Activated CD4-positive, alpha-beta T cell treated with anti-CD3 and anti-CD28 coated beads, Interleukin-2, amount 10 ng/mL, durations not matched to agents 7 days and 5 days (primary cell): ENCODE data around the gene PCGF3. TPM values are rescaled to one million over a fixed set of nuclear protein-coding genes. Genes with fewer than 3 reads are reported as not detected.

Source experiments
- CTCF ChIA-PET: fragments of 350-600 bp; sonication (Branson Sonifier 250); formaldehyde crosslinking; loops from one replicate; lab custom pipeline; 2021; ENCODE audit warnings: antibody characterized with exemption; lab: Charles Lee
- POLR2A ChIA-PET: fragments of 350-600 bp; sonication (Branson Sonifier 250); formaldehyde crosslinking; loops from one replicate; lab custom pipeline; 2021; ENCODE audit warnings: antibody characterized with exemption; lab: Charles Lee
- DNase-seq: peaks from one replicate; pipeline ENCODE4 v3.0.0-alpha.2; 2020
- H3K27ac Mint-ChIP-seq: one replicate; pipeline ENCODE4 v1.8.0; 2021; ENCODE audit warnings: mild to moderate bottlenecking, moderate library complexity, mixed read lengths
- H3K27me3 Mint-ChIP-seq: one replicate; pipeline ENCODE4 v1.8.0; 2021; ENCODE audit warnings: mixed read lengths
- H3K36me3 Mint-ChIP-seq: one replicate; pipeline ENCODE4 v1.8.0; 2021; ENCODE audit warnings: low read depth, mixed read lengths
- H3K4me1 Mint-ChIP-seq: one replicate; pipeline ENCODE4 v1.8.0; 2021; ENCODE audit warnings: mixed read lengths
- H3K4me3 Mint-ChIP-seq: one replicate; pipeline ENCODE4 v1.8.0; 2021; ENCODE audit warnings: mild to moderate bottlenecking, moderate library complexity, mixed read lengths
- H3K9me3 Mint-ChIP-seq: one replicate; pipeline ENCODE4 v1.8.0; 2021; ENCODE audit warnings: mixed read lengths
- total RNA-seq, 2 experiments: library from RNA; stranded (reverse); gene quantifications; one replicate each; pipeline ENCODE4 v1.2.3, GENCODE V29; 2021

The PCGF3 gene
- total RNA-seq, 2 experiments from 2014 or later = 34.9 to 36.8 TPM

DNA sequence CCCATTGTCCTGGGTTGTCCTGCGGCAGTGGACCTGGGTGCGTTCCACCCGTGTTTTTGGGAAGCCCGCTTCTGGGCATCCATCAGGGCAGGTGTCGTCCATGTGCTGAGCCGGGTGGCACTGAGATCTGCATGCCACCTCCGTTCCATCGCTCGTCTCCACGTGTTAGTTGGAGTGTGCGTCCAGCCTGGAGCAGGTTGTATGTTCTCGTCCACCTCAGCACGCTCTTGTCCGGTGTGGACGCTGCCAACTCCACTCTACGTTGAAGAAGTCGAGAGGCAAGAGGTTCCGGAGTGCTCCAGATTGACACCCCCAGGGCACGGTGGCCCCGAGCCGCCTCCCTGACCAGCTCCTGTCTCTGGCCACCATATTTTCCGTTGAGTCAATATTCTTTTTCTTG, 33.9 kb downstream of the PCGF3 start:
- CTCF ChIA-PET = no interaction called here
- no peaks in the 10 kb centered on the region for H3K27me3 Mint-ChIP-seq

DNA sequence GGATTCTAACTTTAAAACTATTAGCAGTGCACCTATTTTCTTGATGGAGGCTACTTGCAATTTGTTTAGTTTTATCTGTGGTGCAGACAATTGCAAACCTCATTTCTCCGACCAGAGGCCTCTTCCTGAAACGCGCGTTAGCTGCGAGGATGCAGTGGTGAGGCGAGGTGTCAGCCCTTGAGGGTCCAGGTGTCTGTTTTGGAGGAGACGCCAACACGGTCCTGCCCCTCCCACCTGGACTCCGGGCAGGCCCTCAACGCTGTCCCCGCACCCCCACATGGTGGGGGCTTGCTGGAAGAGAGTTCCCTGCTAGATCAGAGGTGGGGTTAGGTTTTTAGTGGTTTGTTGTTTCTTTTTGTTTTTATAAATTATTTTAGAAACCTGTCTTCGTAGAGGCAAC, 34.4 kb downstream of the PCGF3 start:
- no peak for DNase-seq
- Mint-ChIP-seq H3K4me3 (no peak overlapping the region), H3K4me1 (peaks cover 4% of the 10 kb centered on the region), H3K36me3 (peaks cover 22% of the 10 kb centered on the region), H3K27ac (no peak overlapping the region), H3K9me3 (no peaks in the 10 kb centered on the region), H3K27me3 (no peaks in the 10 kb centered on the region)
- CTCF ChIA-PET = no interaction called here
- POLR2A ChIA-PET = no interaction called here

More for the DNA sequence above, 33.9 kb downstream of the PCGF3 start:
- Mint-ChIP-seq H3K4me3 (no peak overlapping the region), H3K4me1 (peaks cover 4% of the 10 kb centered on the region), H3K36me3 (peaks cover 24% of the 10 kb centered on the region), H3K9me3 (no peaks in the 10 kb centered on the region), H3K27ac (no peak overlapping the region)
- POLR2A ChIA-PET = no interaction called here
- no peak for DNase-seq

DNA sequence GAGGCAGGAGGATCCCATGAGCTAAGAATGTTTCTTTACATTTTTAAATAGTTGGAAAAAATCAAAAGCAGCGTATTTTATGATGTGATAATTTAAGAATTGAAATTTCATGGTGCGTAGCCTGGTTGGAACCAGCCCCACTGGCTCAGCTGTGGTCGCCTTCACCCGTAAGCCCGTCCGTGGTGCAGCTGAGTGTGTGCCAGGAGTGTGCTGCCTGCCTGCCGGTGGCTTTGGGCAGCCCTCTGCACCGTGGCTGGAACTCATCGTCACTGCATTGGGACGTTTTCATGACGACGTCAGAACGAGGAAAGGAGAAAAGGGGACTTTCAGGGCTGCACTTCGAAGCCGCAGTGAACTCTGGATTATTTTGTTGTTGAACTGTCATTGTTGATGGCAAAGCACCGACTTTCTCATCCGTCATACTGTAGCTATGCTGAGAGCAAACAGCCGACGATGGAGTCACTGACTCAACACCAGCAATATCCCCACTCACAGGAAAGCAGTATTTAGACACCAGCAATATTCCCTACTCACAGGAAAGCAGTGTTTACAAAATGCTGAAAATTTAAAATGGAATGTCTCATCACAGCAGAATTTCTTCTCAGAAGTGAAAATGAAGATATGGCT, 35.1 kb downstream of the PCGF3 start:
- no peak overlapping the region for H3K4me3 Mint-ChIP-seq
- H3K9me3 Mint-ChIP-seq = no peaks in the 10 kb centered on the region
- ChIA-PET CTCF (interaction anchor here (0.8 to 2.7 kb wide), 3 partner anchors 26 to 277 kb away, joined by 3 to 10 read pairs (median 3); partner anchors contain the start of gene IDUA), POLR2A (no interaction called here)
- no peak overlapping the region for H3K27ac Mint-ChIP-seq
- H3K4me1 Mint-ChIP-seq = peaks cover 4% of the 10 kb centered on the region
- DNase-seq = no peak
- peaks cover 16% of the 10 kb centered on the region for H3K36me3 Mint-ChIP-seq
- H3K27me3 Mint-ChIP-seq = no peaks in the 10 kb centered on the region

DNA sequence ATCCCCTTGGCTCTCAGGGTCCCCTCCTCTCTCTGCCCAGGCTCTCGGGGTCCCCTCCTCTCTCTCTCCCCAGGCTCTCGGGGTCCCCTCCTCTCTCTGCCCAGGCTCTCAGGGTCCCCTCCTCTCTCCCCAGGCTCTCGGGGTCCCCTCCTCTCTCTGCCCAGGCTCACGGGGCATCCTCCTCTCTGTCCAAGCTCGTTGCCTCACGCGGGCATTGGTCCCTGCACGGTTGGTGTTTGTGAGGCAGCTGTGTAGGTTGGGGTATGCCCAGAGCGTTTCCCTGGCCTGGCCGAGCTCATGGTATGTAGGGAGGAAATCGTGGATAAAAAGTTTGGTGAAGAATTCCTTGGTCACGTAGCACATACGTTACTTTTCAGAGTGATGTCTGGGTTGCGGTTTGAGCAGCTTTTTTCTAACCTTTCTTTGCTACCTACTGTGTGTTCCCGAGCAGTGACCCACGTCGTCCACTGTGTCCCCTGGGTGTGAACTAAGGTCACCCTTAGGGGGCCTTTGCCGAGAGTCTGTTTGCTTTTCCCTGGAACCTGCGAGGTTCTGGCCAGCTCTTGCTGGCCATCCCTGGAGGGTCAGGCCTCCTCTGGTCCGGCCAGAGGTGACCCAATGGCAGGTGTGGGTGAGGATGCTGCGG, 36.6 kb downstream of the PCGF3 start:
- Mint-ChIP-seq H3K36me3 (peaks cover 14% of the 10 kb centered on the region), H3K27me3 (no peaks in the 10 kb centered on the region), H3K4me1 (peaks cover 4% of the 10 kb centered on the region), H3K4me3 (no peak overlapping the region), H3K9me3 (no peaks in the 10 kb centered on the region), H3K27ac (no peak overlapping the region)
- DNase-seq = no peak
- CTCF ChIA-PET = interaction anchor here (0.6 to 2.7 kb wide), 17 partner anchors 9 to 245 kb away, joined by 3 to 10 read pairs (median 4); partner anchors contain the start of gene IDUA
- POLR2A ChIA-PET = no interaction called here

DNA sequence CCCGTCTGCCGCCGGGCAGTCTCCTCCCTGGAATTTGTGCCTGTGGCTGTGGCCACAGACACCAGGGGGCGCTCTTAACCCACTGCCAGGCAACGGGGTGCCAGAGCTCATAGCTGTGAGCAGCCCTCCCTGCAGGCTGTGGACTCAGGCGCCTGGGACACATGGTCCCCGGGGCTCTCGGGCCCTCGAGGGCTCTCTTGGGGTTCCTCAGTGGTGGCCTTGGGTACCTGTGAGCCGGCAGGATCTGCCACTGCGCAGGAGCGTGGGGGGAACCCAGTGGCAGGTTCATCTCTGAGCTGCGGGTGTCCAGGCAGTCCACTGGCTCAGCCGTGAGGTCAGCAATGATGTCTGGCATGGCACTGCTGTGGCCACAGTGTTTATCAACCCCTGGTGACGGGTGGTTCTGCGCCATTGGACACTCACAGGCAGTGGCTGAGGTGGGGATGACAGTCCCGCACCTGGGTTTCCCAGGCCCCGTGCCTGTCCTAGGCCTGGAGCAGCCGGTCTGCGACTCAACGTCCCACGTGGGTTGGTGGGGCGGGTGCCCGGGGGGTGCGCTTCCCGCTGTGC, 37.2 kb downstream of the PCGF3 start:
- no peaks in the 10 kb centered on the region for H3K9me3 Mint-ChIP-seq
- no peak overlapping the region for H3K4me3 Mint-ChIP-seq
- DNase-seq = peak; percentile 78
- H3K27me3 Mint-ChIP-seq = no peaks in the 10 kb centered on the region
- peaks cover 10% of the 10 kb centered on the region for H3K36me3 Mint-ChIP-seq
- H3K4me1 Mint-ChIP-seq = peaks cover 4% of the 10 kb centered on the region
- no peak overlapping the region for H3K27ac Mint-ChIP-seq
- ChIA-PET CTCF (interaction anchor here (0.6 to 2.7 kb wide), 16 partner anchors 10 to 244 kb away, joined by 3 to 10 read pairs (median 4); partner anchors contain the start of gene IDUA), POLR2A (no interaction called here)

DNA sequence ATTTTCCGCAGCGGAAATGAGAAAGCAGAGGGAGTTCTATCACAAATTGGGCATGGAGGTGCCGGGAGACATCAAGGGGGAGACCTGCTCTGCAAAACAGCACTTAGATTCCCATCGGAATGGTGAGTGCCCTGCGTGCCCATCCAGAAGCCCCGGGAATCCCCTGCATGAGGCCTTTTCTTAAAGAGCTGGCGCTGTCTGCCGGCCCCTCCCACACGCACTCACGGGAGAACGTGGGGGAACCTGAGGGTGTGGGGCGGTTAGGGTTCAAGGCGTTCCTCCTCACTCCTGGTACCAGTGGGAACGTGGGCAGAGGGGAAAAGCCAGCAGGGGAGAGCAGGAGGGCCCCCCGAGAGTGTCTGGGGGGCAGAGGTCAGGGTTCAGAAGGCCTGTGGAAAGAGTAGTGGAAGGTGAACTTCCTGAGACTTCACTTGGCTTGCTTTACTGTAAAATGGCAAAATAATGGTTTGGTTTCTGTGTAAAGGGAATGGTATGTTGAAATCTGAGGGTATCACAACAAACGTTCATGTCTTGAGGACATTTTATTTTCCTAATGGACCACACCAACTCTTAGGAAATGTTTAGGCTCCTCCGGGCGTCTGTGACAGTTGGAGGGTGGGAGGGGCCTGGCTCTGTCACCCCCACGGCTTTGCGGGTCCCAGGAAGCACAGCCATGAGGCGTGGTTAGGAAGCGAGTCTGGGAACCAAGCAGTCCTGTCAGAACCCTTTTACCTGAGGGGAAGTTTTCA, 38.0 kb downstream of the PCGF3 start:
- H3K27me3 Mint-ChIP-seq = no peaks in the 10 kb centered on the region
- H3K36me3 Mint-ChIP-seq = peaks cover 15% of the 10 kb centered on the region
- peaks cover 2% of the 10 kb centered on the region for H3K4me1 Mint-ChIP-seq
- no peak for DNase-seq
- ChIA-PET CTCF (interaction anchor here (0.7 to 2.7 kb wide), 7 partner anchors 11 to 243 kb away, joined by 3 to 10 read pairs (median 4); partner anchors contain the start of gene IDUA), POLR2A (no interaction called here)
- no peak overlapping the region for H3K4me3 Mint-ChIP-seq
- no peaks in the 10 kb centered on the region for H3K9me3 Mint-ChIP-seq
- H3K27ac Mint-ChIP-seq = no peak overlapping the region

DNA sequence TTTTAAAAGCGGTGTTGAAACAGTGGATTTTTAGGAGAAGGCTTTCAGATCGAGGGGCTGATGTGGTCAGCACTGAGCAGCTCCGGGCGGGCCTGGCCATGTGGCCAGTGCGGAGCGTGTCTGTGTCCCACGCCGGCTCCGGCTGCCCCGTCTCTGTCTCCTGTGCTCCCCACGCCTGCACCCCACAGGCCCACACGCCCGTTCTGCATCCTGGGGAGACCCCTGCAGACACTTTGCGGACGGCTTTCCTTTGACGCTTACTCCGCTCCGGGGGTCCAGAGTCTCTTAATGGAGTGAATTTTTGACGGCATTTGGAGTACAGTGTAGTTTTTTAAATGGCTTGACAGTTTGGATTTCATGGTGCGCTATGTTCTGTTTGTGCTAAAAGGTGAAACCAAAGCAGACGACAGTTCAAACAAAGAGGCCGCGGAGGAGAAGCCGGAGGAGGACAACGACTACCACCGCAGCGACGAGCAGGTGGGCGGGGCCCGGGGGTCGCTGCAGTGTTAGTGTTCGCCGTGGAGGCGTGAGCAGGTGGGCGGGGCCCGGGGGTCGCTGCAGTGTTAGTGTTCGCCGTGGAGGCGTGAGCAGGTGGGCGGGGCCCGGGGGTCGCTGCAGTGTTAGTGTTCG, 38.7 kb downstream of the PCGF3 start:
- H3K9me3 Mint-ChIP-seq = no peaks in the 10 kb centered on the region
- ChIA-PET CTCF (no interaction called here), POLR2A (no interaction called here)
- peaks cover 16% of the 10 kb centered on the region for H3K36me3 Mint-ChIP-seq
- H3K4me1 Mint-ChIP-seq = peaks cover 2% of the 10 kb centered on the region
- DNase-seq = no peak
- H3K27me3 Mint-ChIP-seq = no peaks in the 10 kb centered on the region
- H3K4me3 Mint-ChIP-seq = no peak overlapping the region
- peak overlapping the region; percentile 16 for H3K27ac Mint-ChIP-seq

DNA sequence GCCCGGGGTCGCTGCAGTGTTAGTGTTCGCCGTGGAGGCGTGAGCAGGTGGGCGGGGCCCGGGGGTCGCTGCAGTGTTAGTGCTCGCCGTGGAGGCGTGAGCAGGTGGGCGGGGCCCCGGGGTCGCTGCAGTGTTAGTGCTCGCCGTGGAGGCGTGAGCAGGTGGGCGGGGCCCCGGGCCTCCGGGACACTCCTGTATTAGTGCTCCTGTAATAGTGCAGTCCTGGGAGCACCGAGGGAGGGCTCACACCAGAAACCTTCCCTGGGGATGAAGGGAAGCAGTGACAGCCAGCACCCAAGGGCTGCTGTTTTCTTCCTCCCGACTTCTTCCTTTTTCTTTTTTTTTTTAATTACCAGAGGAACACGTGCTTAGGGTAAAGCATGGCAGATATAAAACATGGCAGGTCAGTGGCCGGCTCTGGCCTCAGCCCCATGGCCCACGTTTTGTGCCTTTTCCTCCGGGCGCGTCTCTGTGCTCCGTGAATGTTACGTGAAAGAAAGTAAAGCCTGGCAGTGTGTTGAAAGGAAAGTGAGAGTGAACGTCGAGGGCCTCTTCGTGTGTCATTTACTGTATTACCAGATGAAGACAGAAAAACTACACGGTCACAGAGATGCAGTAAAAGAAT, 42.0 kb downstream of the PCGF3 start:
- Mint-ChIP-seq H3K27me3 (no peaks in the 10 kb centered on the region), H3K27ac (peak overlapping the region; percentile 7), H3K9me3 (no peaks in the 10 kb centered on the region), H3K36me3 (peaks cover 23% of the 10 kb centered on the region), H3K4me1 (peaks cover 2% of the 10 kb centered on the region), H3K4me3 (no peak overlapping the region)
- no peak for DNase-seq
- ChIA-PET POLR2A (no interaction called here), CTCF (no interaction called here)

DNA sequence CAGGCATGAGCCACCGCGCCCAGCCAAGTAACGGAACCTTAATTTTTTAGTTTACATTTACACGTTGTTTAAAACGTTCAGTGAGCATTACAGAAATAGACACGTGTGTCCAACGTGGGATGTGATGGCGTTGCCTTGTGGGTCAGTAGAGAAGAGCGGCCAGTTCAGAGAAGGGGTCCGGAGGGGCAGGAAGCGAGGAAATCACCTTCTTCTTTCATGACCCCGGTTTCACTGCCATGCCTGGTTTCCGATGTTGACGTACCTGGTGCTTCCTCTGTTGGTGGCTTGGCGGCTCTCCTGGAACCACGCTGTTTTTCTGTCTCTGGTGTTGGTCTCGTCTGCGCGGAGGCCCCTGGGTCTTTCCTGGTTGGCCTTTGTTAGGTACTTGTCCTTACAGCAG, 42.8 kb downstream of the PCGF3 start:
- Mint-ChIP-seq H3K4me3 (no peak overlapping the region), H3K4me1 (peaks cover 2% of the 10 kb centered on the region), H3K27me3 (no peaks in the 10 kb centered on the region), H3K36me3 (peaks cover 26% of the 10 kb centered on the region), H3K9me3 (no peaks in the 10 kb centered on the region), H3K27ac (no peak overlapping the region)
- DNase-seq = no peak
- CTCF ChIA-PET = no interaction called here
- POLR2A ChIA-PET = no interaction called here

DNA sequence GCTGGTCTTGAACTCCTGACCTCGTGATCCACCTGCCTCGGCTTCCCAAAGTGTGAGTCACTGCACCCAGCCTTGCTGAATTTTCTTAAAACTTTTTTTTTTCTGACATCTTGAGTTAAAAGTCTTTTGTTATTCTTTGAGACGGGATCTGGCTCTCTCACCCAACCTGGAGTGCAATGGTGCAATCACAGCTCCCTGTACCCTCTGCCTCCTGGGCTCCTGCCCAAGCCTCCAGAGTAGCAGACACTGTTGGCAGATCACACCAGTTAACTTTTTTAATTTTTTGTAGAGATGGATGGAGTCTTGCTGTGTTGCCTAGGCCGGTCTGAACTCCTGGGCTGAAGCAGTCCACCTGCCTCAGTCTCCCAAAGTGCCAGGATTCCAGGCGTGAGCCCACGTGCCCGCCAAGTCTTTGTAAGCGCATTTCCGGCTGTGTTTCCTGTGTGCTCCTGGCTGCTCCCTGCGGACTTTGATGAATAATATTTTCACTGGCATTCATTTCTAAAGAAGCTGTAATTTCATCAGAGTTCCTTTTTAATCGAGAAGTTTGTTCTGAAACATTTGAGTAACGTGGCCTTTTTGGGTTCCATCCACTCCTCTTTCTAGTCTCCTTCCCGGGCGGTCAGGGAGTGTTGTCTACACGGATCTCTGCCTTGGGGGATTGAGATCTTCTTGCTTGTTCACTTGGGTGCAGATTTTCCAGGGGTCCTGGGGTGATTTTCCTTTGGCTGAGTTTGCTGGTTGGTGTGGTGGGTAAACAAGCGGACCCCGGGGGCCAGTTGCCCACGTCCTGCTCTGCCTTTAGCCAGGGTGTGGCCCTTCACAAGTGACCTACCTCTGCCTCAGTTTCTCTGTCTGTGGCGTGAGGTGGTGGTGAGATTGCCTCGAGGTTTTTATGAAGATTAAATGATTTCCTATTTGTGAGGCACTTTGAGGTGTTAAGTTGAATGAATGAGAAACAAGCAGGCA, 44.4 kb downstream of the PCGF3 start:
- Mint-ChIP-seq H3K4me3 (no peak overlapping the region), H3K36me3 (peaks cover 23% of the 10 kb centered on the region), H3K9me3 (no peaks in the 10 kb centered on the region), H3K27ac (peak overlapping the region; percentile 19), H3K27me3 (no peaks in the 10 kb centered on the region), H3K4me1 (no peaks in the 10 kb centered on the region)
- POLR2A ChIA-PET = no interaction called here
- CTCF ChIA-PET = no interaction called here
- no peak for DNase-seq

DNA sequence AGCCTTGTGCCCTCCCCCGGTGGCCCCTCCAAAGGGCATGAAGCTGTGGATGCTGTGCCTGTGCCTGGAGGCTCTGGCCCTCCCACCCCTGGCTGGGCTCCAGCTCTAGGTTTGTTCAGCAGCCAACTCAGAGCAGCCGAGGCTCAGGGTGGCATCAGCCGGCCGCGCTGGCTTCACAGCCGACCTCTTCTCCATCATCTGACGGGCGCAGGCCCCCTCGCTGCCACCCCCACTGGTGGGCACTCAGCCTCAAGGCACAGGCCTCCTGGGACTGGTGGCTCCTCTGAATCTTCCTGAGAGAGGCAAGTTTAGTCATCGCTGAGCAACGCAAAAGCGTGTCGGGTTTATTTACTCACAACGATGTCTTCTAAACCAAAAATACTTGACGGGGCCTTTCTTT, 46.0 kb downstream of the PCGF3 start:
- H3K36me3 Mint-ChIP-seq = peaks cover 24% of the 10 kb centered on the region
- H3K27ac Mint-ChIP-seq = no peak overlapping the region
- no peak overlapping the region for H3K4me3 Mint-ChIP-seq
- H3K27me3 Mint-ChIP-seq = no peaks in the 10 kb centered on the region
- H3K9me3 Mint-ChIP-seq = no peaks in the 10 kb centered on the region
- no peaks in the 10 kb centered on the region for H3K4me1 Mint-ChIP-seq
- no peak for DNase-seq
- POLR2A ChIA-PET = no interaction called here
- CTCF ChIA-PET = no interaction called here
